Activated naive CD8-positive, alpha-beta T cell treated with anti-CD3 and anti-CD28 coated beads, Interleukin-2, amount 50 U/mL, for 16 hours (primary cell): ENCODE measurements around the gene ANGPT4.
A peak's percentile ranks its signal among the peaks of the same experiment; 100 is the strongest.
"Not testable (repeated sequence)": the region's sequence is repeated elsewhere in the genome, so short reads cannot be mapped to it uniquely, and the experiment has no call there.

ENCODE experiments used
- DNase-seq: peaks from one replicate; pipeline ENCODE4 v3.0.0-alpha.2; 2020; ENCODE audit warnings: low read depth, low spot score

Gene ANGPT4

GRCh38 chr20:845226-845868, 70.8 kb downstream of the ANGPT4 start:
- DNase-seq: no peak

GRCh38 chr20:844473-845225, 71.5 kb downstream of the ANGPT4 start:
- peak; percentile 81 for DNase-seq

- DNase-seq: no peak
Measured at GRCh38 chr20:843912-844311, 72.2 kb downstream of the ANGPT4 start.

- no peak for DNase-seq
Measured at GRCh38 chr20:842547-842940, 73.6 kb downstream of the ANGPT4 start.

- no peak for DNase-seq
Measured at GRCh38 chr20:841568-842546, 74.3 kb downstream of the ANGPT4 start.

- DNase-seq: no peak
Measured at GRCh38 chr20:840858-841567, 75.1 kb downstream of the ANGPT4 start.

- DNase-seq: no peak
Measured at GRCh38 chr20:840503-840857, 75.7 kb downstream of the ANGPT4 start.

GRCh38 chr20:839626-840025, 76.5 kb downstream of the ANGPT4 start:
- DNase-seq: no peak

- DNase-seq: no peak
Measured at GRCh38 chr20:839015-839414, 77.1 kb downstream of the ANGPT4 start.

- DNase-seq: no peak
Measured at GRCh38 chr20:836190-836589, 79.9 kb downstream of the ANGPT4 start.

- DNase-seq: no peak
Measured at GRCh38 chr20:835608-836045, 80.5 kb downstream of the ANGPT4 start.

GRCh38 chr20:834151-834746, 81.9 kb downstream of the ANGPT4 start:
- DNase-seq: no peak

GRCh38 chr20:833450-834150, 82.5 kb downstream of the ANGPT4 start, which contains the start of gene FAM110A:
Gene FAM110A, plus strand, starts transcription at chr20:833715. Its CDS starts 11,090 bp downstream, at chr20:844805.
- peak; percentile 86 for DNase-seq

GRCh38 chr20:833121-833449, 83.0 kb downstream of the ANGPT4 start:
- no peak for DNase-seq

GRCh38 chr20:831956-832355, 84.2 kb downstream of the ANGPT4 start:
- no peak for DNase-seq

- no peak for DNase-seq
Measured at GRCh38 chr20:831251-831650, 84.9 kb downstream of the ANGPT4 start.

GRCh38 chr20:830011-830521, 86.1 kb downstream of the ANGPT4 start:
- no peak for DNase-seq

GRCh38 chr20:829551-829950, 86.6 kb downstream of the ANGPT4 start:
- DNase-seq: no peak

- no peak for DNase-seq
Measured at GRCh38 chr20:828987-829386, 87.1 kb downstream of the ANGPT4 start.

GRCh38 chr20:827981-828380, 88.2 kb downstream of the ANGPT4 start:
- not testable (repeated sequence) for DNase-seq
